ENCODE measurements around the gene SYNPO2.

SYNPO2 gene

DNA sequence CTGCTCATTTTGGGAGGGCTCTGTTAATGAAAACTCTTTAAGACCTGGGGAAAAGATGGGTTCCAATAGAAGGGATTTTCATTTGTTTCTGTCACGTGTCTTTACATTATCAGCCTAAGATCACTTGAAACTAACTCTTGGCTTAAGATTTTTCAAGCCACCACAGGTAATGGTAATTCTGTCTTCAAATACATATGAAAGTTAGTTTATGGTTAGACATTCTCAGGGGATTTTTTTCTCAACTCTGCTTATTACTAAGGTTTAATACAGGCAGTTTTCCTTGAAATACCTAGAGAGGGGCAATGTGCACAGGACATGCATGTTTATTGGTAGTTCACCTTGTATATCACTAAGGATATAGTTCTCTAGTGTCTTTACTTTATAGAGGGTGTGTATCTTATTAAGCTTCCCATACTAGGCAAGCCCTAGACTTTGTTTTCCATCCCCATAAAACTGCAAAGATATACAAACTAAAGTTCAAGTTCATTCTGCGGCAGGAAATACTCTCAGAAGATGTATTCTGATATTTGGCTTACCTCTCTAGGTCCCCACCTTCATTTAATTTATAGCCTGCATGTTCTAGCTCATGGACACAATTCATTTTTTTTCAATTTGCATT is 208.7 kb downstream of the SYNPO2 start:
- TF ChIP-seq, protein P1, sequence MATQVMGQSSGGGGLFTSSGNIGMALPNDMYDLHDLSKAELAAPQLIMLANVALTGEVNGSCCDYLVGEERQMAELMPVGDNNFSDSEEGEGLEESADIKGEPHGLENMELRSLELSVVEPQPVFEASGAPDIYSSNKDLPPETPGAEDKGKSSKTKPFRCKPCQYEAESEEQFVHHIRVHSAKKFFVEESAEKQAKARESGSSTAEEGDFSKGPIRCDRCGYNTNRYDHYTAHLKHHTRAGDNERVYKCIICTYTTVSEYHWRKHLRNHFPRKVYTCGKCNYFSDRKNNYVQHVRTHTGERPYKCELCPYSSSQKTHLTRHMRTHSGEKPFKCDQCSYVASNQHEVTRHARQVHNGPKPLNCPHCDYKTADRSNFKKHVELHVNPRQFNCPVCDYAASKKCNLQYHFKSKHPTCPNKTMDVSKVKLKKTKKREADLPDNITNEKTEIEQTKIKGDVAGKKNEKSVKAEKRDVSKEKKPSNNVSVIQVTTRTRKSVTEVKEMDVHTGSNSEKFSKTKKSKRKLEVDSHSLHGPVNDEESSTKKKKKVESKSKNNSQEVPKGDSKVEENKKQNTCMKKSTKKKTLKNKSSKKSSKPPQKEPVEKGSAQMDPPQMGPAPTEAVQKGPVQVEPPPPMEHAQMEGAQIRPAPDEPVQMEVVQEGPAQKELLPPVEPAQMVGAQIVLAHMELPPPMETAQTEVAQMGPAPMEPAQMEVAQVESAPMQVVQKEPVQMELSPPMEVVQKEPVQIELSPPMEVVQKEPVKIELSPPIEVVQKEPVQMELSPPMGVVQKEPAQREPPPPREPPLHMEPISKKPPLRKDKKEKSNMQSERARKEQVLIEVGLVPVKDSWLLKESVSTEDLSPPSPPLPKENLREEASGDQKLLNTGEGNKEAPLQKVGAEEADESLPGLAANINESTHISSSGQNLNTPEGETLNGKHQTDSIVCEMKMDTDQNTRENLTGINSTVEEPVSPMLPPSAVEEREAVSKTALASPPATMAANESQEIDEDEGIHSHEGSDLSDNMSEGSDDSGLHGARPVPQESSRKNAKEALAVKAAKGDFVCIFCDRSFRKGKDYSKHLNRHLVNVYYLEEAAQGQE (IDR thresholded peaks at IDR 0.05; ENCODE audit: insufficient read depth in 1 of 2, low read depth in 2 of 2, low read length in 2 of 2): no peak
- TF ChIP-seq TAF1 (IDR thresholded peaks at IDR 0.05; ENCODE audit: borderline replicate concordance, insufficient read depth, low read length) (no peak), FOXP2 (optimal IDR thresholded peaks at IDR 0.05; ENCODE audit: borderline replicate concordance, extremely low read depth, extremely low read length, insufficient read depth) (no peak), POLR2AphosphoS5 (IDR thresholded peaks at IDR 0.05; ENCODE audit: low read depth, low read length) (no peak), SIN3A (IDR thresholded peaks at IDR 0.05; ENCODE audit: borderline replicate concordance, insufficient read depth, low read length) (no peak)

DNA sequence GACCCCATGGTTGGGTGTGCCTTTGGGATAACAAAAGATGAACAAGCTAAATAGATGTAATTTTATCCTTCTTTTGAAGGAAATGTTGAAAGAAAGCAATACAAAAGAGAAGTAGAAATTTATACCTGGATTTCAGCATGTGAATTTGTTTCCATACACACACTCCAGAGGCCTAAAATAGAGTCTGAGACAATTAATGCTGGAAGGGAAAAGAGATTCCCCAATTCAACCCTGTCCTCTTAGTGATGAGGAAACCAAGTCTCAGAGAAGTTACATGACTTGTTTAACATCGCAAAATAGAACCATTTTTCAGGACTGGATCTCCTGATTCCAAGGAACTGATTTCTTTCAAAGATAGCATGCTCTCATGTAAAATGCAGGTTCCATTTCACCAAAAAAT is 209.7 kb downstream of the SYNPO2 start:
- TF ChIP-seq, protein P1 (IDR thresholded peaks at IDR 0.05; ENCODE audit: insufficient read depth in 1 of 2, low read depth in 2 of 2, low read length in 2 of 2): no peak
- TF ChIP-seq SIN3A (IDR thresholded peaks at IDR 0.05; ENCODE audit: borderline replicate concordance, insufficient read depth, low read length): no peak
- TF ChIP-seq POLR2AphosphoS5 (IDR thresholded peaks at IDR 0.05; ENCODE audit: low read depth, low read length): no peak
- TF ChIP-seq FOXP2 (optimal IDR thresholded peaks at IDR 0.05; ENCODE audit: borderline replicate concordance, extremely low read depth, extremely low read length, insufficient read depth): no peak
- no peak for TF ChIP-seq TAF1 (IDR thresholded peaks at IDR 0.05; ENCODE audit: borderline replicate concordance, insufficient read depth, low read length)

- TF ChIP-seq POLR2AphosphoS5 (IDR thresholded peaks at IDR 0.05; ENCODE audit: low read depth, low read length) (no peak), FOXP2 (optimal IDR thresholded peaks at IDR 0.05; ENCODE audit: borderline replicate concordance, extremely low read depth, extremely low read length, insufficient read depth) (no peak), SIN3A (IDR thresholded peaks at IDR 0.05; ENCODE audit: borderline replicate concordance, insufficient read depth, low read length) (no peak)
- TF ChIP-seq, protein P1 (IDR thresholded peaks at IDR 0.05; ENCODE audit: insufficient read depth in 1 of 2, low read depth in 2 of 2, low read length in 2 of 2): no peak
Observed at GRCh38 chr4:119099227-119099810, 210.7 kb downstream of the SYNPO2 start.

GRCh38 chr4:119100655-119101054 is 212.0 kb downstream of the SYNPO2 start:
- TF ChIP-seq, protein P1 (IDR thresholded peaks at IDR 0.05; ENCODE audit: insufficient read depth in 1 of 2, low read depth in 2 of 2, low read length in 2 of 2): no peak
- no peak for TF ChIP-seq POLR2AphosphoS5 (IDR thresholded peaks at IDR 0.05; ENCODE audit: low read depth, low read length)

DNA sequence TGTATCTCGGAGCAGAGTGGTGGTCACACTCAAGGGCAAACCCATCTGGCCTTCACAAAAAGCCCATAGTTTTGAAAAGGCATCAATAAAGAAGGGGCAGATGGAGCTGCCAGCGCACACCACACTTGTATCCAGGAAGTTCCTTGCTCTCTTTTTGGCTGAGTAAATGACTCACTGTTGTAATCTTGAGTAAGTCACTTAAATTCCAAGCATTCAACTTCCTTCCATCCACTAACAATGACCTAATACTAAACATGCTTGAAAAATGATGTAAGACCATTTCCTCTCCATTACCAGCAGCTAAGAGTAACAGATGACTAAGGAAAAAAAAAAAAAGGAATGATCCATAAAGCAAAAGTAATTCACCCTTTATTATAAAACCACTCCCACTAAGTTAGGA is 214.6 kb downstream of the SYNPO2 start:
- no peak for TF ChIP-seq TAF1 (IDR thresholded peaks at IDR 0.05; ENCODE audit: borderline replicate concordance, insufficient read depth, low read length)
- no peak for TF ChIP-seq POLR2AphosphoS5 (IDR thresholded peaks at IDR 0.05; ENCODE audit: low read depth, low read length)
- TF ChIP-seq SIN3A (IDR thresholded peaks at IDR 0.05; ENCODE audit: borderline replicate concordance, insufficient read depth, low read length): peak; percentile 28; the same call in 1 of the 2 replicates
- TF ChIP-seq, protein P1 (IDR thresholded peaks at IDR 0.05; ENCODE audit: insufficient read depth in 1 of 2, low read depth in 2 of 2, low read length in 2 of 2): no peak
